Muscle layer of colon (tissue), 2 donors: ENCODE measurements around the gene ANGPT4.

Experiments used
- H3K27ac ChIP-seq: one replicate; pipeline ENCODE4 v1.7.0; 2013; ENCODE audit warnings: low read depth, mild to moderate bottlenecking, low read length, moderate library complexity
- H3K27me3 ChIP-seq, 2 donors: one replicate each; pipeline ENCODE4 v1.7.0; 2013; ENCODE audit warnings: low read length in 2 of 2, mild to moderate bottlenecking in 2 of 2; ENCODE audit not compliant: insufficient read depth in 2 of 2, control insufficient read depth in 1 of 2
- H3K36me3 ChIP-seq: one replicate; pipeline ENCODE4 v1.7.0; 2013; ENCODE audit warnings: mild to moderate bottlenecking, low read length; ENCODE audit not compliant: insufficient read depth
- H3K4me1 ChIP-seq: one replicate; pipeline ENCODE4 v1.7.0; 2013; ENCODE audit warnings: mild to moderate bottlenecking, low read length; ENCODE audit not compliant: insufficient read depth
- H3K4me3 ChIP-seq, 2 donors: one replicate each; pipeline ENCODE4 v1.7.0; 2013; ENCODE audit warnings: low read length in 2 of 2, low read depth in 1 of 2, mild to moderate bottlenecking in 1 of 2, moderate library complexity in 1 of 2
- H3K9ac ChIP-seq: one replicate; pipeline ENCODE4 v1.7.0; 2013; ENCODE audit warnings: low read length
- H3K9me3 ChIP-seq: one replicate; pipeline ENCODE4 v1.7.0; 2013; ENCODE audit warnings: mild to moderate bottlenecking, low read length
- donor health status: abdominal sarcoma.
- donor health status: Adenocarcinoma of cecum.

The ANGPT4 gene

DNA sequence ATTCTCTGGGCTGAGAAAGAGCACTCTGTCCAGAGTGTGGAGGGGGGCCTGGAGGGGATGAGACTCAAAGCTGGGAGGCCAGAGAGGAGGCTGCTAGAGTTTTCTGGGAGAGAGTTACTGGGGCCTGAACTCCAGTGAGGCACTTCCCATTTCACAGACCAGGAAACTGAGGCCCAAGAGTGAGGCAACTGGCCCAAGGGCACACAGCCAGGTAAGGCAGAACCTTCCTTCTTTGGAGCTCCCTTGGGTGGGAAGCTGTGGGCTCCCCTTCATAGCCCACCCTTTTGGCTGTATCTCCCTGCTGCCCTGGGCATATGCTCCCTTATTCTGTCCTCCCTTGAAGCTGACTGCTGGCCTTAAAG, 34.4 kb downstream of the ANGPT4 start:
- no peak overlapping the region for H3K4me3 ChIP-seq
- no peaks in the 10 kb centered on the region for H3K9me3 ChIP-seq
- peaks cover 0 to 13% of the 10 kb centered on the region in 2 donors for H3K27me3 ChIP-seq
- no peak overlapping the region for H3K27ac ChIP-seq
- H3K9ac ChIP-seq, result no peak overlapping the region
- H3K36me3 ChIP-seq, result no peaks in the 10 kb centered on the region
- H3K4me1 ChIP-seq, result no peaks in the 10 kb centered on the region

DNA sequence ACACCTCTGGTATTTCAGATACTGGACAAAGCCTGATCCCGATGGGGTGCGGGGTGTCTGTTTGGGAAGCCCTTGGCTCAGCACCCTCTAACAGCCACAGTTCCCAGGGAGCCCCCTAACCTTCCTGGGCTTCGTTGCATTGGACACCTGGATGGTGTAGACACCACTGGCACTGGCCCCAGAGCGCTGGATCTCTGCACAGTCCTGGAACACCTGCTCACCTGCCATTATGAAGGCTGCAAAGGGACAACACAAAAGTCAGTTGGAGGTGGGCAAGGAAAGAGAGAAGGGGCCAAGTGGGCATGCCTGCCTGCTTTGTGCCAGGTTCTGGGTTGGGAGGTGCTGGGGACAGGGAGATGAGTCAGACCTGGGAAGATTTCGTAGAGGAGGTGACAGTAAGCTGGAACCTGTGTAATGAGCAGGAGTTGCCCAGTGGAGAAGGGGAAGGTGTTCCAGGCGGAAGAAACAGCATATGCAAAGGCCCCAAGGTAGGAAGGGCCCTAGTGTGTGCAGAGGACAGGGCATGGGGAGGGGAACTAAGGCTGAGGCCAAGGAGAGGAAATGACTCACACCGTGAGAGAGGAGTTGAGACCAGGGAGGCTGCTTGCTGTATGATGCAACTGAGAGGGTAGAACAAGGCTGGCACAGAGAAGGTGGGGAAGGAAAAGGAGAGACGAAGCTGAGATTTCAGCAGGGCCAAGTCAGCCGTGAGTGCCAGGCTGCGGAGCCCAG, 34.9 kb downstream of the ANGPT4 start:
- Histone ChIP-seq H3K4me3 (no peak overlapping the region), H3K27ac (no peak overlapping the region), H3K9me3 (no peaks in the 10 kb centered on the region), H3K4me1 (no peaks in the 10 kb centered on the region), H3K27me3 (peaks cover 0 to 13% of the 10 kb centered on the region in 2 donors), H3K36me3 (no peaks in the 10 kb centered on the region), H3K9ac (no peak overlapping the region)

DNA sequence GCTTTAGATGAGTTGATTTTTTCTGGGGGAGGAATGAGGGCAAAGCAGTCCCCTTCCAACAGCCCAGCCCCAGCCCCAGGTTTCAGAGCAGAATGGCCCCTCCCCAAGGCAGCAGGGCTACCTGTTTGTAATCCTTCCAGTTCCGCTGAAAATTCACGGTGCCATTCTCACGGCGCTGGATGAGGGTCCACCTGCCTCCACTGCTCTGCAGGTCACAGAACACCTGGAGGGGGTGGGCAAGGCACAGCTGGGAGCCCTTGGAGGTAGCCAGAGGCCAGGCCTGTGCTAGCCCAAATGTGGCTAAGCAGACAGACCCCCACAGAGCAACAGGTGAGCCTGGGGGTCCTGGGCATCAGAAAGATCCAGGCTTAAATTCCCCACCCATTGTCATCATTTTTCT, 36.5 kb downstream of the ANGPT4 start:
- H3K9ac ChIP-seq, result no peak overlapping the region
- no peaks in the 10 kb centered on the region for H3K36me3 ChIP-seq
- no peak overlapping the region for H3K4me3 ChIP-seq
- H3K27ac ChIP-seq, result no peak overlapping the region
- H3K9me3 ChIP-seq, result no peaks in the 10 kb centered on the region
- peaks cover 0 to 5% of the 10 kb centered on the region in 2 donors for H3K27me3 ChIP-seq
- no peaks in the 10 kb centered on the region for H3K4me1 ChIP-seq

DNA sequence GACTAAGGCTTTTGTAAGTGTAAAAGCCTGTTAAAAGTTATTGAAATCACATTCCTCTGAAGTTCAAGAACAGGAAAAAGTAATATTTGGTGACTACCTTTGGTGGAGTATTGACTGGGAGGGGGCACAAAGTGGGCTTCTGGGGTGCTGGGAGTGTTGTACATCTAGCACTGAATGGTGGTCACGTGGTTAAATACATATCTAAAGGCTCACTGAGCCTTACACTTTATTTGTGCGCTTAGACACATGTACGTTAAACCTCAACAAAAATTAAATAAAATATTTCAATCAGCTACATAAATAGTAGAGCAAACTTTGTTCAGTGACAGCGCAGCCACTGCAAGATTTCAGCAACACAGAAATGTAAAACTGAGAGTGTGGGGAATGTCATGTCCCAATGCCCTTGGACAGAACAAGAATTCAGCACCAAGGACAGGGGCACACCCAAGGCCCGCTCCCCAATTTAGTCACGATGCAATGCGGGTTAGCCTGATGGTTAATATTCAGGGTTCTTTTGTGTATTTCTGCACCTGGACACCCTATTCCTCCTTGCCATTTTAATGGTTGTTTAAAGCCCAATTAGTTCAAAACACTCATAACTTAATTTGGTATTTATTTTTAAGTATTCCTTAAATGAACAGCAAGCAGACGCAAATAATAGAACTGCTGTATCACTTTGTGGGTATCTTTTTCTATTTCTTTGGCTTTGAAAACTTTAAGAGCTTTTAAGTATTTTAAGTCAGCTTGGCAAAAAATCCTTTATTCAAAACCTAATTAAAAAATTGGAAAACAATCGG, 37.4 kb downstream of the ANGPT4 start:
- no peaks in the 10 kb centered on the region for H3K9me3 ChIP-seq
- no peak overlapping the region for H3K27ac ChIP-seq
- no peaks in the 10 kb centered on the region for H3K36me3 ChIP-seq
- no peak overlapping the region for H3K4me3 ChIP-seq
- no peaks in the 10 kb centered on the region for H3K4me1 ChIP-seq
- peaks cover 0 to 5% of the 10 kb centered on the region in 2 donors for H3K27me3 ChIP-seq
- no peak overlapping the region for H3K9ac ChIP-seq

DNA sequence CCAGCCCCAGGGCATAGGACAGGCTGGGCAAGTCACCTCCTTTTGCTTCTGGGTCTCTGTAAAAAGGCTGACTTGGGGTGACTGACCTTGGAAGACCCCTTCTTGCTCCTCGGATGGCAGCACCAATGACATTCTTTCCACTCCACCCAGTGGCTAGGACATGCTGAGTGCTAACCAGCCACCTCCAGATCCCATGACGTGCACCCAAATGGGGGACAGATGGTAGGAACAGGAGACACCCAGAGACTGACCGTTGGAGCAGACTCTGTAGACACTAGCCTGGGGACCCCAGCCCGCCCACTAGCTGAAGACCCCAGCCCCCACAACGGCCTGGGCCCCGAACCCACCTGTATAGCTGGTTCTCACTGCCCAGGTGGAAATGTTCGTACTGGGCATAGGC, 38.3 kb downstream of the ANGPT4 start:
- Histone ChIP-seq H3K27ac (no peak overlapping the region), H3K4me1 (no peaks in the 10 kb centered on the region), H3K9me3 (no peaks in the 10 kb centered on the region), H3K9ac (no peak overlapping the region), H3K27me3 (peaks cover 0 to 5% of the 10 kb centered on the region in 2 donors), H3K4me3 (no peak overlapping the region), H3K36me3 (no peaks in the 10 kb centered on the region)

DNA sequence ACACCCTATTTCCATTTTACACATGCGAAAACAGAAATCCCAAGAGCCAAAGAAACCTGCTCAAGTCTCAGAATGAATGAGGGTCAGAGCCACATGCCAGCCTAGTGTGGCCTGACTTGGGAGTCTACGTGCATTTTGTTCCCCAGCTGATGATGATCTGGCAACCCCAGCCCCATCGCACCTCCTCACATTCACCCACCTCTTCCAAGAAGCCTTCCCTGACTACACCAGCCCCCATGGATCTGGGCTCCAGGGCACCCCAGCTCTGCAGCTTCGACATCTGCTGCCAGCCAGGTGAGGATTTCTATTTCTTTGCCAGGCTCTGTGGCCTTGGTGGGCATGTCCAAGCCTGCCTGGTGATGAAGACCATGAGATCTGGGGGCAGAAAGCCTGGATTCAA, 41.0 kb downstream of the ANGPT4 start:
- Histone ChIP-seq H3K27ac (no peak overlapping the region), H3K4me3 (no peak overlapping the region), H3K9ac (no peak overlapping the region), H3K4me1 (no peaks in the 10 kb centered on the region), H3K9me3 (no peaks in the 10 kb centered on the region), H3K27me3 (peaks cover 4 to 5% of the 10 kb centered on the region in 2 donors), H3K36me3 (no peaks in the 10 kb centered on the region)

DNA sequence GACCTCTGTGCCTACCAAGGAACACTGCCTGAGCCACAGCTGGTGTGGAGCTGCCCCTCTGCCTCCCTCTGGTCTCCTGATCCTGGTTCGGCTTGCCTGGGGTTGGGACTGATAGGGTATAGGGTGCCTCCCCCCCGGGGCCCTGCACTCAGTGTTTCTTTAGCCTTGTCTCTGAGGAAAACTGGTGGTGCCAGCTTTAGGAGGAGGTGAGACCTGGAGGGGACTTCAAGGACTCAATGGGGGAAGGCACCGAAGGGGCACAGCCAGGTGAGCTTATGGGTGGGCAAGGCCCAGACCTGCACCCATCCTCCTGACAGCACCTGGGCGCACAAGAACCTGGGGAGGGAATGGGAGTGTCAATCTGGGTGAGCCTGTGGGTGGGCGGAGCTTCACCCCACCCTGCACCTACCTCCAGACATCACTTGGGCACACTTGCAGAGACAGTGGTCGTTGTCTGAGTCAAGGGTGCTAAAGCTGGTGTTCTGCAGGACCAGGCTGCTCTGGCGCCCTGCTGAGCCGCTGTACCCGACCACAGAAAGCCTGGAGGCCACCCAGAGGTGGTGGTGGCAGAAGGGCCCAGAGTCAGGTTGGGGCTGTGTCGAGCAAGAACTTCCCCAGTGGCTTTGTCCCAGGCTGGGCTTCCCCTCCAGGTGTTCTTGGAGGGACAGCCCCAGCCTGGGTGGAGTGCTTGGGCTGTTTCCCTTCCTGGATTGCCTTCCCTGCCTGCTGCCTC, 42.1 kb downstream of the ANGPT4 start:
- Histone ChIP-seq H3K9ac (no peak overlapping the region), H3K4me3 (no peak overlapping the region), H3K4me1 (no peaks in the 10 kb centered on the region), H3K9me3 (no peaks in the 10 kb centered on the region), H3K27me3 (peaks cover 4 to 5% of the 10 kb centered on the region in 2 donors), H3K27ac (no peak overlapping the region), H3K36me3 (no peaks in the 10 kb centered on the region)

DNA sequence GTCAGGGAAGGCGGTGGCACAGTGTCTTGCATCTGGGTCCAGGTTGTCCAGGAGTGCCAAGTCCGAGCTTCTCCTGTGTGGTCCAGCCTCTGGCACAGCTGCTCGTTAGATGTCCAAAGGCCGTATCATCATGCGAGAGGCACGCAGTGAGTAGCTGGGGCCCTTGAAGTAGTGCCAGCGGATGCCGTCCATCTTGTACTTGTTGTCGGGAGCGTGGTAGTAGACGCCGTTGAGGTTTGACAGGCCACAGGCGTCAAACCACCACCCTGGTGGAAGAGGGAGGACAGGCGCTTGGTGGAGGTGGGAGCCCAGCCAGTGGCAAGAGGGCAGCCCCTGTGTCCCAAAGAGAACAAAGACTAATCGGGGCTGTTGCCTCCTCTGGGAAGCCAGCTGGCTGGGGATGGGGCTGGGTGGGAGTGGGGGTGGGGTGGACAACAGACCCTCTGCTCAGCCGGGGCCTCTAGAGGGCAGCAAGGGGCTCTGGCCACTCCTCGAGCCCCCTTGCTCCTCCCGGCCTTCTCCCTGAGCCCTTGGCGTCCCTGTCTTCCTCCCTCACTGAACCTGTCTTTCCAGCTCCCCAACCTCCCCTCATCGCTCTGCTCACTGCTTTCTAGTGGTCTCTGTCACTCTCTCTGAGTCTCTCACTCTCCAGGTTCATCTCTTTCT, 43.1 kb downstream of the ANGPT4 start:
- Histone ChIP-seq H3K36me3 (no peaks in the 10 kb centered on the region), H3K4me3 (no peak overlapping the region), H3K9me3 (no peaks in the 10 kb centered on the region), H3K27me3 (peaks cover 4 to 5% of the 10 kb centered on the region in 2 donors), H3K9ac (no peak overlapping the region), H3K4me1 (no peaks in the 10 kb centered on the region), H3K27ac (no peak overlapping the region)

DNA sequence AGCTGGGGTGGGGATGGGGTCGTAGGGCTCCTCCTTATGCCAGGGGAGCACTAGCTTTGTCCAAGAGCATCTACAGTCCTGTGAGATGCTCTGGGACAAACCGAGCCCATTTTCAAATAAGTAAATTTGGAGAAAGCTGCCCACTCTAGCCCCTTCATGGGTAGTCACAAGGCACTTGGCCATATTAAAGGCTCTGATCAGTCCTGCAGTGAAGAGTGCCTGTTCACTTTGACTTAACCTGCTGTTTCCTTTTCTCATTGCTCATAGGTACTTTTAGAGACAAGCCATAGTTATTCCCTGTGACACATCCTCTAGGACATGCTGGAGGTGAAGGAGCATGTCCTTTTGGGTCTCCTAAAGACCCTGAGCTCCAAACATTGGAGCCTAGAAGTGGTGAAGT, 44.2 kb downstream of the ANGPT4 start:
- no peak overlapping the region for H3K9ac ChIP-seq
- peaks cover 4 to 5% of the 10 kb centered on the region in 2 donors for H3K27me3 ChIP-seq
- no peaks in the 10 kb centered on the region for H3K36me3 ChIP-seq
- H3K4me1 ChIP-seq, result no peaks in the 10 kb centered on the region
- H3K4me3 ChIP-seq, result no peak overlapping the region
- no peaks in the 10 kb centered on the region for H3K9me3 ChIP-seq
- no peak overlapping the region for H3K27ac ChIP-seq

DNA sequence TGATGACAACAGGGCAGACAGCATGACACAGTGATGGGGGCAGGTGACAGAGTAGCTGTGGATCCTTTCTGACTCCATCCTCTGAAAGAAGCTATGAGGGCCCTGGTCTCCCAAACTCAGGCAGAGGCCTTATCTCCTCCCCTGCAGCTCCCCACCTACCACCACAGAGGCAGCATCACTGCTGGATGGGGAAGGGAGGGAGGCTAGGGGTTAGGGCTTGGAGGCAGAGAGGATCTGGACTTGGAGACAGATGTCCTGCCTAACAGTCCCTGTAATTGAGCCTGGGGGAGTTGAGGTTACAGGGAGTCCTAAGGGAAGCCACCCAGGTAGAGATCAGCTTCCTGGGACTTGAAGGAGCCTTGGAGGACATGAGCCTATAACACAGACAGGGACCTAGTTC, 44.7 kb downstream of the ANGPT4 start:
- Histone ChIP-seq H3K4me1 (no peaks in the 10 kb centered on the region), H3K36me3 (no peaks in the 10 kb centered on the region), H3K4me3 (no peak overlapping the region), H3K9ac (no peak overlapping the region), H3K27ac (no peak overlapping the region), H3K27me3 (peaks cover 4 to 5% of the 10 kb centered on the region in 2 donors), H3K9me3 (no peaks in the 10 kb centered on the region)

DNA sequence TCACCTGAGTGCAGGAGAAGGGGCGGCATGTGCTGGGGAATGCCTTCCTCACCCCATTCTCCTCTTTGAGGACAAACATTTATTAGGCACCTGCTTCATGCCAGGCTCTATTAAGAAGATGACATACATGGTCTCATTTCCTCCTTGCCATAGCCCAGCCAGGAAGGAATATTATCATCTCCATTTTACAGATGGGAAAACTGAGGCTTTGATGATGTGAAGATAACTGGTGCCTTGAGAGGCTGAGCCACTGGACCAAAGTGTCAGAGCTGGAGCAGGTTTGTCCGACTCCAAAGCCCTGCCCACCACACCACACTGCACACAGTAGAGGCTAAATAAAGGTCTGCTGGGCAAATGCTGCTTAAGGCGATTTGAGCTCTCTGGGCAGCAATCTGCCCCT, 45.4 kb downstream of the ANGPT4 start:
- Histone ChIP-seq H3K27ac (no peak overlapping the region), H3K4me1 (no peaks in the 10 kb centered on the region), H3K36me3 (no peaks in the 10 kb centered on the region), H3K4me3 (no peak overlapping the region), H3K9me3 (no peaks in the 10 kb centered on the region), H3K27me3 (peaks cover 4 to 5% of the 10 kb centered on the region in 2 donors), H3K9ac (no peak overlapping the region)
